ENCODE data around the gene GNE.

Gene GNE

DNA sequence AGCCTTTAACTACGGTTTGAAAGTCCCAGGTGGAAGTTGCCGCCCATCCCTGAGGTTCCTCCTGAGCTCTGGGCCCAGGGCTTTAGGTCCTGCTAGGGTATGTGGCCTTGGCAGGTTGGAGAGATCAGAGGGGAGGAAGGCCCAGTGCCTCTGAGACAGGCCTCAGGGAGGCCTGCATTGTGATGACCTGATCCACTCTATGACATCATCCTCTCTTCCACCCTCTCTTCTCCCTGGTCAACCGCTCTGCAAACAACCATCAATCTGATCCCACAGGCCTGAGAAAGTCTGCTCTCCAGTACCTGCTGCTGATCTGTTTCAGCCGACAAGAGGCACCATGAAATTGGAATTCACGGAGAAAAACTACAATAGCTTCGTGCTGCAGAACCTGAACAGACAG is 89.1 kb downstream of the GNE start, which contains the start of gene CCIN:
Gene CCIN (plus strand): TSS at position 223 of the 400 bp plus-strand sequence. CDS start 115 bp downstream, at position 338.
- no peak for DNase-seq (ENCODE audit: low read depth in 3 of 3)

DNA sequence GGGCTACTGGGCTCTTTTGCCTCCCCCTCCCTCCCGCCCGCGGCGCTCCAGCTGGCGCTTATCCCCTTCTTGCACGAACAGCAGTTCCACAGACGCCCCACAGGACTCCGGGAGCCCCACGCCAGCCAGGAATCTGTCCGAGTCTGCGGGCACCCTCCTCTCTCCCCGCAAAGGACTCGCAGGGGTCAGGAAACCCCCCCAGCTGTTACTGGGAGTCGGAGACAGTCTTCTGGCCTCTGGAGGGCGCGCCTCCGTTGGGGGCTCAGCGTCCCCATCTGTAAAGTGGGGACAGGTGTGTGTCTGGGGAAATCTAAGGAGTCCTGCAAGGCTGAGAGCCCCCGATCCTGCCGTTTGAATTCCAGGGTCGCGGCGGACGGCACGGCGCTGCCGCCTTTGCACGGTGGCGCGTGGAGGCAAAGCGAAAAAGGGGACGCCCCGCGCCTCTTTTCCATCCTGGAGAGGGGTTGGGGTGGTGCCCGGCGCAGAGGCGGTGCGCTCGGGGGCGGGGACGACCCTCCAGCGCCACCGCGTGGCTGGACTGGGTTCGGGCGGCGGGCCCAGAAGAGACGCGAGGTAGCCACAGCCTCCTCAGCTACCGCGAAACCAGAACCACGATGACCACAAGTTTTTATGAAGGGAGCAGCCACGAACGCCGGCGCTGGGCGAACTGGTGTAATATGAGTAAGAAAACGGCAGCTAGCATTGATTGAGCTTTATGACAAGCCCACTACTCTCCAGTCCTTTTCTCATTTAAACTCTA is 91.9 kb downstream of the GNE start:
- peak; percentile 67 to 73 (median 73) for DNase-seq (ENCODE audit: low read depth in 3 of 3)

DNA sequence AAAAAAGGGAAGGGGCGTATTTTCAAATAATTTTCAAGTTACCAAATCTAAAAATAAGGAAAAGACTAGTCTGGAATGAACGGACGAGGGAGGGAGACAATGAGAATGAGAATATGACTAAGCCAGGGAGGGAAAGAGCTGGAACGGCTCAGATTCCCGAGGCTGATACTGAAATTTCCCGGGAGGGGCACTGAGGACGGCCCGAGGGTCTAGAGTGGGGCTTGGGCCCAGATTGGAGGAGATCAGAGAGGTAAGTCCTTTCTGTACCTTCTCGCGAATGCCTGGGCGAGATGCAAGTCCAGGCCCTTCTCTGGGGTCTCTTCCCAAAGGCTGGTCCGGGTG is 92.5 kb downstream of the GNE start:
- no peak for DNase-seq (ENCODE audit: low read depth in 3 of 3)

DNA sequence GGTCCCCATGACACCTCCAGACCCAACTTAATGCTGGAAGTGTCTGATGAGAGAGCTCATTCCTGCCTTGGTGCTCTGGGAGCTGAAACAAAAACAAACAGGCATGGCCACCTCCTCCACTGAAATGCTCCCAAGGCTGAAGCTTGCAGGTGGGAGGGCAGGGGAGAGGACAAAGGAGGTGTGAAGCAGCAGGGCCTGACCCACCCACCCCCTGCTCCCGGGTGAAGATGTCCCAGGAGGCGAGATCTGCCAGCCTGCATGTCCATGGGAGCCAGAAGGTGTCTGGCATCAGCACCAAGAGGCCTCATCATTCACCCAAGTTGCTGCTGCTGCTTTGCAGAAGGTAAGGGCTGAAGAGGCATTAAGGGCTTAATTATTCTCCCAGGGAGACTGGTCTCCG is 93.3 kb downstream of the GNE start:
- no peak for DNase-seq (ENCODE audit: low read depth in 3 of 3)

Measured in stimulated activated CD4-positive, alpha-beta T cell treated with anti-CD3 and anti-CD28 coated beads, TNF-alpha, amount 100 ng/mL, for 48 hours (primary cell).